Rectal smooth muscle tissue (tissue), 1 donor: ENCODE measurements around the gene DOK7.

Source experiments
- H3K27ac ChIP-seq: one replicate; pipeline ENCODE4 v1.7.0; 2013; ENCODE audit warnings: low read depth, low read length, inconsistent platforms
- H3K27me3 ChIP-seq: one replicate; pipeline ENCODE4 v1.7.0; 2013; ENCODE audit warnings: low read length; ENCODE audit not compliant: control insufficient read depth, insufficient read depth
- H3K36me3 ChIP-seq: one replicate; pipeline ENCODE4 v1.7.0; 2013; ENCODE audit warnings: low read length; ENCODE audit not compliant: control insufficient read depth, insufficient read depth
- H3K4me1 ChIP-seq: one replicate; pipeline ENCODE4 v1.7.0; 2013; ENCODE audit warnings: low read length; ENCODE audit not compliant: control insufficient read depth, insufficient read depth
- H3K4me3 ChIP-seq: one replicate; pipeline ENCODE4 v1.7.0; 2013; ENCODE audit warnings: low read length
- H3K9ac ChIP-seq: one replicate; pipeline ENCODE4 v1.7.0; 2013; ENCODE audit warnings: low read length

Gene DOK7

DNA sequence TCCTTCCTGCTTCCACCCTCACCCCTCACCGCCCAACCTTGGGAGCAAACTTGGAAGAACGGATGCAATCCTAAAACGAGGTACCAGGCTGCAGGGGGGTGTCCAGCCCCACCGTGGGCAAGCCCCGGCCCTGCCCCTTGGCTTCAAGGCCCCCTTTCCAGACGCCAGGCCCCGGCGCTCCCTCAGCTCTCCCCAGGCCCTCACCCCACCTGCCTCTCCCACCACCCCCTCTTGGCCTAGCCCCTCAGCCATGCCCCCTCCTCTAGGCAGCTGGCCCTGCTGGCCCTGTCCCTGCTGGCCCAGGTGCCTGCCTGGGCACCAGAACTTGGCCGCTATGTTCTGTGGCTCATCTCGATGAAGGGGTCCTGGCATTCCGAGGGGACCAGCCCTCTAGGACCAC lies 35.3 kb downstream of the DOK7 start:
- no peaks in the 10 kb centered on the region for H3K36me3 ChIP-seq
- H3K27me3 ChIP-seq = peaks cover 10% of the 10 kb centered on the region
- H3K4me3 ChIP-seq = no peak overlapping the region
- H3K4me1 ChIP-seq = no peaks in the 10 kb centered on the region
- H3K27ac ChIP-seq = no peak overlapping the region
- no peak overlapping the region for H3K9ac ChIP-seq

DNA sequence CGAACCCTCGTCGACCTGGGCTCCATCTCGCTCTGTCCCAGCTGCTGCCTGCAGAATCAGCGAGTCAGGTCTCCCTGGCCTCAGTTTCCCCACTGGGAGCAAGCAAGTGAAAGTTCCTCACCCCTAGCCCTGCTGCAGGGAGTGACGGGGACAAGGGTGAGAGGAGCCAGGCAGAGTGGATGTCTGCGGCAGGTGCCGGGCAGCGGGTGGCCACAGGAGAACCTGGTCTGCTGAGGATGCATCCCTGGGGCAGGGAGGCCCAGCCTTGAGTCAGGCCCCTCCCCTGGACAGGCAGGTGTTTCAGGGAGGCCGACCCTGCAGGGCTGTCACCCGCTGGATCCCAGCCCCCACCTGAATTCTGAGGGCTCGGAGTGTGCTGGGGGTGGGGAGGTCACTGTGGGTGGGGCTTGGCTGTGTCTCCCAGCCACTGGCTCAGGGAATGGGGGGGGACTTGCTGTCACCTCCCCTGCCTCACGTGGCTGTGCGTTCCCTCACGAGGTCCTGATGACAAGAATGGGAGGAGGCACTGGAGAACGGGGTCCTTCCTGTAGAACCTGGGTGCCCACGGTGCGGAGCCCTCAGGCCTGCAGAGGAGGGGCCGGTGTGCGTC lies 35.9 kb downstream of the DOK7 start:
- Histone ChIP-seq H3K9ac (no peak overlapping the region), H3K27me3 (peaks cover 10% of the 10 kb centered on the region), H3K4me1 (no peaks in the 10 kb centered on the region), H3K4me3 (no peak overlapping the region), H3K36me3 (no peaks in the 10 kb centered on the region), H3K27ac (no peak overlapping the region)

DNA sequence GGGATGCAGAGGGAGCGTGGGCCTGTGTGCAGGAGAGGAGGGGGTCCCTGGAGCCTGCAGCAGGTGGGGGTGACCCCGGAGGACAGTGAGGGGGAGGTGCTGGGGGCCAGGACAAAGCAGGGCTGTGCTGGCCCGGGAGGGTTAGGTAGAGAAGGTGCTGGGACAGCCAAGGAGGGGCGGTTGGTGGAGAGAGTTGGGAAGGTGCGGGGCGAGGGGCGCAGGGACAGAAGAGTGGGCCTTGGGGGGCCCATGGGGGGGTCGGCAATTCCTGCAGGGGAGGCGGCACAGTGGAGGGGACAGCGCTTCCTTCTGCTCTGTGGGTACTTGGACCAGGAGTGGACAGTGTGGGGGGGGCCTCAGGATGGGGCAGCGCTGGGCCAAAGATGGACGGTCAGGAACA lies 36.6 kb downstream of the DOK7 start:
- Histone ChIP-seq H3K4me1 (no peaks in the 10 kb centered on the region), H3K27ac (no peak overlapping the region), H3K36me3 (no peaks in the 10 kb centered on the region)

DNA sequence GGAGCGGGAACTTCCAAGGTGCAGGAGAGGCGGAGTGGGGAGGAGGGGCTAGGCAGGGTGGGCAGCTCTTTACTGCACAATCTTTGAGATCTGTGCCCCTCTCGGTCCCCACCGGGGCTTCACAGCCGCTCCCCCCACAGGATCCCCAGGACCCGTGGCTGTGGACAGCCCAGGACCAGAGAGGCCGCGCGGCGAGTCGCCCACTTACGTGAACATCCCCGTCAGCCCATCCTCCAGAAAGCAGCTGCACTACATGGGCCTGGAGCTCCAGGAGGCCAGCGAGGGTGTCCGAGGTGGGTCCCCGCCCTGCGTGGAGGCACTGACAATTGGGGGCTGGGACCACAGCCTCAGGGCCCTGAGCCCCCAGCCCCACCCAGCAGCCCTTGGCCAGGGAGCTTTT lies 37.0 kb downstream of the DOK7 start:
- H3K27ac ChIP-seq = no peak overlapping the region
- no peak overlapping the region for H3K4me3 ChIP-seq
- H3K4me1 ChIP-seq = no peaks in the 10 kb centered on the region
- no peaks in the 10 kb centered on the region for H3K36me3 ChIP-seq
- H3K9ac ChIP-seq = no peak overlapping the region
- H3K27me3 ChIP-seq = peaks cover 4% of the 10 kb centered on the region

More for the DNA sequence above, 36.6 kb downstream of the DOK7 start:
- Histone ChIP-seq H3K9ac (no peak overlapping the region), H3K4me3 (no peak overlapping the region), H3K27me3 (peaks cover 8% of the 10 kb centered on the region)

DNA sequence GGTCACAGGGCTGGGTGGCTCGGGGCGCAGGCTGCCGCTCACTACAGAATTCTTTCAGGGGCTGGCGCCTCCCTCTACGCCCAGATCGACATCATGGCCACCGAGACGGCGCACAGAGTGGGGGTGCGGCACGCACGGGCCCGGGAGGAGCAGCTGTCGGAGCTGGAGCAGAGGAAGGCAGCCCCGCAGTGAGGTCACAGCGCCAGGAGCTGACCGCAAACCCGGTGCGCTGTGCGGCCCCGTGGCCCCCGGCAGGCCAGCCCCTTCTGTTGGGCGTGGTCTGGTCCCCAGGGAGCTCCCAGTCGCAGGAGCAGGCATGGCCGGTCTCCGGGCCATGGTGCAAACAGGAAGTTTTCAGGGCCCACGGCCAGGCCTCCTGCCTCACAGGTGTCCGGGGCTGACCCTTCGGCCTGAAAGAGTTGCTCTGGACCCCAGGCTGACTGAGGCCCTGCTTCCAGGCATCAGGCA lies 37.6 kb downstream of the DOK7 start:
- Histone ChIP-seq H3K36me3 (peaks cover 2% of the 10 kb centered on the region), H3K27ac (no peak overlapping the region), H3K9ac (no peak overlapping the region), H3K4me1 (no peaks in the 10 kb centered on the region), H3K27me3 (peaks cover under 1% of the 10 kb centered on the region), H3K4me3 (no peak overlapping the region)

DNA sequence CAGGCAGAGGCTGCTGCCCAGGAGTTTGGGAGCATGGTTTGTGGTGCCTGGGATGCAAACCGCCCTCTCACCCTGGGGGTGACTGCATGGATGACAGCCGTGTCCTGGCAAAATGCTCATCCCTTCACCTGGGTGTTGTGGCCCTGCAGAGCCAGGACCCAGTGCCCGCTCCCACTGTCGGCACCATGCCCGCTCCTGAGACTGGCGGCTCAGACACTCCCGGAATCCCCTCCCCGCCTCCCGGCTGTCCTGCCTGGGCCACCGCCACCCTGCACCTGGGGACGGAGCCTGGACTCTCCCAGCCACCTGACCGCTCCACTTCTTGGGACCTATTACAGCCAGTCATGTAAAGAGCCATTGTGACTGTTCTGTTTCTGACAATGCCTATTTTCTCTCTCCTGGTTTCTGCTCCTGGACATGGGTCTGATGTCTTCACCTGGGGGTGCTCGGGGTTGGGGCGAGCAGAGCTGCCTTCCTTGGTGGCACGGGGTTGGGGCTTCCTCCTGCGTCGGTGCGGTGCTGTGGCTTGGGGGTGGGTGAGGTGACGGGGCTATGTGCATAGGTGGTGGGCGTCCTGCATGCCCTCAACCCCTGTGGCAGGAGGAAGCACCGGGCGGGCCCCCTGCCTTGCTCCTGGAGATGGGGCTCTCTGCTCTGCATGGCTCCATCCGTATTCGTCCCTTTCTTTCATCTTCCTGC lies 38.2 kb downstream of the DOK7 start:
- no peak overlapping the region for H3K9ac ChIP-seq
- H3K4me1 ChIP-seq = no peaks in the 10 kb centered on the region
- H3K4me3 ChIP-seq = no peak overlapping the region
- H3K27ac ChIP-seq = no peak overlapping the region
- H3K27me3 ChIP-seq = no peaks in the 10 kb centered on the region
- H3K36me3 ChIP-seq = peaks cover 3% of the 10 kb centered on the region

DNA sequence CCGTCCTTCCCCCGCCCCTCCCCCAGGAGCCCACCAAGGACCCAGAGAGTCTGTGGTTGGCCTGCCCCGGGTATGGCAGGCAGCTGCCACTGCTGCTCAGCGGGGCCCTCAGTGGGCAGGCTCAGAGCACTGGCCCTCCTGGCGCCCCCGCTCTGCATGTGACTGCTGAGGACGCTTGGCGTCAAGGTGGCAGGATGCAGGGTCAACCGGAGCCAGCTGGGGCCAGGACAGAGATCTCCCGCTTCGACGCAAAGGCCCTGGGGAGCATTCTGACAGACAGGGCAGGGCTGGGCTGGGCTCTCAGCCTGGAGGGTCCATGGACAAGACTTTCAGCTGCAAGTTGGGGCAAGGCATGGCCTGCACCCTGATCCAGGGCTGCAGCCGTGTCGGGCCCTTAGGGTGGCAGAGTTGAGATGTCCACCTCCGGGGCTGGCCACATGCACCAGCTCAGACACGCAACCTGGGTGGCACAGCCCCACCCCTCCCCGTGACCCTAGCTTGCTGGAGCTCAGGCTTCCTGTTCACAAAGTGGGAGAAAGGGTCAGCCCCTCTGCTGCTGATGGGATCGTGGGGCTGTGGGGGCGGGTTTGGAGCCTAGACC lies 38.8 kb downstream of the DOK7 start:
- Histone ChIP-seq H3K4me3 (no peak overlapping the region), H3K27ac (no peak overlapping the region), H3K36me3 (peaks cover 3% of the 10 kb centered on the region), H3K27me3 (no peaks in the 10 kb centered on the region), H3K9ac (no peak overlapping the region), H3K4me1 (no peaks in the 10 kb centered on the region)

DNA sequence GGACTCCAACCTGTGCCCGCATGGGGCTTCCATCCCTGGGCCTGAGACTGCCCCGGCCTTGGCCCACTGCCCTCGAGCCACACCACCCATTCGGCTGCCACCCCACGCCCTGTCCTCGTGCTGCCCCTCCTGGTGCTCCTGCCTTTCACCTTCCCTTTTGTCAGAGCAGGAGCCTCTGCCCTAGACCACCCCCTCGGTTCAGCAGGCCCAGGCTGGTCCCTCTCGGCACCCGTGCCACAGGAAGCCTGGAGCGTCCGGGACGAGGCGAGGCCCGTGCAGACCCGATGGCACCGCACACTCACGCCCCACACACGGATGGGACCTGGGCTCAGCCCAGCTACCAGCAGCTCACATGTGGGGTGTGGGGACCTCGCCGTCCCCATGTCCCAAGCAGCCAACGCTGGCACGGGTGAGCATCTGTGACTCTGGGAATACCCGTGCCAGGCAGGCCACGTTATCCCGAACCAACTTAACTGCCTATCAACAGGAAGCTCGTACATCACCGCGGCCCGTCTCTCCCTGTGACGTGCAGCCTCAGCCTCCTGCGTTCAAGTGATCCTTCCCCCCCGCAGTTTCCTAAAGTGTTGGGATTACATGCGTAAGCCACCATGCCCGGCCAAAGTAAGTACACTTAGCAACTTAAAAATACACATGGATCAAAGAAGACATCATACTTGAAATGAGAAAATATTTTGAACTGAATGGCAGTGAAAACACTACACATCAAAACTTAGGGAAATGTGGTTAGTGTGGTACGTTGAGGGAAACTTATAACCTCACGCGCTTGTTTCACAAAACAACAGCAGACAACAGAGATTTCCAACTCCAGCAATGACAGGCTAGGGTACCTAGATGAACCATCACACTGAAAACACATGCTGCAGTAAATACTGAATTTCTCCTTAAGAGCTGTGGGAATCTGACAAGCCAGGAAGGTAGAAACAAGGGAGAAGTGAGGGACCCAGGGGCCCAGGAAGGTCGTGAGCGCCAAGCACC lies 40.1 kb downstream of the DOK7 start:
- Histone ChIP-seq H3K4me1 (no peaks in the 10 kb centered on the region), H3K4me3 (no peak overlapping the region), H3K9ac (no peak overlapping the region), H3K27ac (no peak overlapping the region), H3K36me3 (peaks cover 7% of the 10 kb centered on the region), H3K27me3 (no peaks in the 10 kb centered on the region)

DNA sequence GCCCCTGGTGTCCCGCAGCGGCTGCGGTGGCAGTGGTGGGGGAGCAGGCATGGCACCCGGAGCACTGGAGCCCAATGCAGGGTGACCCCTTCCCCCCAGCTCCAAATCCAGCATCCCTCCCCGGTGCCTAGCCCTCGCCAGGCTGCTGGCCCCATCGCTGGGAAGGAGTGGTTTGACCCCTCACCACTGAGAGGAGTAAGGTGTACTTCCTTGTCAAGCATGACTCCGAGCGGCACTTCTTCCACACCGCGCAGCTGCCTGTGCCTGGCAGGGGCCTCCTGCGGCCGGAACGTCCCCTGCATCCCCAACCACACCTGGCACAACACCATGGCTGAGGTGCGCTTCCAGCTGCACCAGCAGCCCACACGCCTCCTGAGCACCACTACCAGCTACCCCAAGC lies 42.1 kb downstream of the DOK7 start:
- no peak overlapping the region for H3K9ac ChIP-seq
- peaks cover 16% of the 10 kb centered on the region for H3K36me3 ChIP-seq
- H3K4me3 ChIP-seq = no peak overlapping the region
- H3K27ac ChIP-seq = no peak overlapping the region
- no peaks in the 10 kb centered on the region for H3K4me1 ChIP-seq
- H3K27me3 ChIP-seq = no peaks in the 10 kb centered on the region

DNA sequence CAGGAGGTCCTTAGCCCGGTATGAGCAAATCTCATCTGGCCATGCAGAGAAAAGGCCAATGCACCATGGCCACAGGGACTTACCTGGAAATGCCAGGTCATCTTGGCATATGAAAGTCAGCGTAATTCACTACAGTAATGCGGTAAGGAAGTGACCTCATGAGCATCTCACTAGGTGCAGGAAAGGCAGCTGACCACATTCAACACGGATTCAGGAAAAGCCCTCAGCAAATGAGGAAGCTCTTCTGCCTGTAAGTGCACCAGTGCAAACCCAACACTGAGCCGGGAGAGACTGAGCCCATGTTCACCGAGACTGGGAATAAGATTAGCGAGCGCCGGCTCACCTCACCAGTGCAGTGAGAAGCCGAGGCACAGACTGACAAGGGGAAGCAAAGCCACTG lies 45.4 kb downstream of the DOK7 start:
- H3K27ac ChIP-seq = no peak overlapping the region
- H3K4me3 ChIP-seq = no peak overlapping the region
- H3K27me3 ChIP-seq = no peaks in the 10 kb centered on the region
- H3K4me1 ChIP-seq = no peaks in the 10 kb centered on the region
- no peak overlapping the region for H3K9ac ChIP-seq
- peaks cover 37% of the 10 kb centered on the region for H3K36me3 ChIP-seq

DNA sequence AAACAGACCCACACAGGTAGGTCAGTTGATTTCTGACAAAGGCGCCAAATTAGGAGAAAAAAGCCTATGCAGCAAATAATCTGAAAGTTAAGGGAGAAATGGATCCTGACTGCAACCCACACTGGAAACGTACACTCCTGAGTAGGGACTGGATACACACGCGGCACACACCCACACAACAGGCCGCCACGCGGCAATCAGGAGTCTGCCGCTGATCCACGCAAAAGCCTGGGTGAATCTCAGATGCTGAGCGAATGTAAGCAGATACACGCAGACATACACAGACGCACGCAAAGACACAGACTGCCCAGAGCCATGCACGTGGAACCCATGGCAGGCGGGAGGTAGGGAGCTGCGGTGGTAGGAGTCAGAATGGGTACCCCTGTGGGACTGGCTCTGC lies 47.4 kb downstream of the DOK7 start:
- peaks cover 43% of the 10 kb centered on the region for H3K36me3 ChIP-seq
- no peaks in the 10 kb centered on the region for H3K4me1 ChIP-seq
- H3K9ac ChIP-seq = no peak overlapping the region
- H3K4me3 ChIP-seq = no peak overlapping the region
- no peaks in the 10 kb centered on the region for H3K27me3 ChIP-seq
- H3K27ac ChIP-seq = no peak overlapping the region

DNA sequence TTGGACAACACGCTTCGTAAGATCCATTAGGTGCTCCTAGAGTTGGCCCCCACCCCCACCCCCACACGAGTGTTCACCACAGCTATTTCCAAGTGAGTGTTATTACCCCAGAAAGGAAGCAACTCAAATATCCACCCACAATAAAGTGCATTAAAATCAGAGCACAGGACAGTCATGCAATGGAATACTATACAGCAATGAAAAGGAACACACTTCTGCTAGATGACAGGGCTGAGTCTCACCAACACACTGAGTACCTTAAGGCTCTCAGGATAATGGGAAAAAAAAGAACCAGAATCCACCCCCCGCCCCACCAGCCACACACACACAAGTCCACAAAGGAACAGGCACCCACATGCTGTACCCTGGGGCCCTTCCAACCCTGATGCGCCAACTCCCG lies 48.1 kb downstream of the DOK7 start:
- no peak overlapping the region for H3K4me3 ChIP-seq
- H3K9ac ChIP-seq = no peak overlapping the region
- no peaks in the 10 kb centered on the region for H3K4me1 ChIP-seq
- H3K27me3 ChIP-seq = no peaks in the 10 kb centered on the region
- peaks cover 47% of the 10 kb centered on the region for H3K36me3 ChIP-seq
- no peak overlapping the region for H3K27ac ChIP-seq
